Fibroblast of the aortic adventitia (primary cell): ENCODE data around the gene KLF4. TPM values are rescaled to one million over a fixed set of nuclear protein-coding genes. Genes with fewer than 3 reads are reported as not detected.
"Not testable (repeated sequence)": the region's sequence is repeated elsewhere in the genome, so short reads cannot be mapped to it uniquely, and the experiment has no call there.

Source experiments
- DNase-seq: peaks from one replicate; pipeline ENCODE4 v3.0.0-alpha.2; 2010; ENCODE audit warnings: low read depth
- H3K4me3 ChIP-seq: 2 replicates; pipeline ENCODE4 v1.5.1; 2011; ENCODE audit warnings: low read depth, mild to moderate bottlenecking, control low read depth, low read length, moderate library complexity
- total RNA-seq: library from RNA; depleted of rRNA; stranded (reverse); fragments of >200 nt; gene quantifications from 2 replicates; pipeline ENCODE4 v1.2.3, GENCODE V29; 2012; ENCODE audit warnings: low replicate concordance
- TF ChIP-seq, protein P1 (sequence below): IDR thresholded peaks from 2 replicates; pipeline ENCODE4 v1.5.1; 2011; ENCODE audit warnings: mild to moderate bottlenecking, low read length, control low read depth, inconsistent platforms; ENCODE audit not compliant: insufficient read depth

The KLF4 gene
- total RNA-seq, 1 donor = 43.9 TPM

DNA sequence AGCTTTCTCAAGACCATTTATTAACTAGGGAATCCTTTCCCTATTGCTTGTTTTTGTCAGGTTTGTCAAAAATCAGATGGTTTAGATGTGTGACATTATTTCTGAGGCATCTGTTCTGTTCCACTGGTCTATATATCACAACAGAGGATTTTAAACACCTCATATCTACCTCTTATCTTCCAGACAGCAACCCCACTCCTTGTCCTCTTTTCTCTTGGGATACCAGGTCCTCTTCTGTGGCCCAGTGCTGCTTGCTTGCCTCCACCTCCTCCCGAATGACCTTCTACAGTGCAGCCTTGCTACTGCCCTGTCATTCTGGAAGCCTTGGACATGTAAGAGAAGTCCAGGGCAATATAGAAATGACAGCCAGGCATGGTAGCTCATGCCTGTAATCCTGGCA is 30.6 kb upstream of the KLF4 start:
- no peak for DNase-seq
- H3K4me3 ChIP-seq = no peak overlapping the region
- TF ChIP-seq, protein P1, sequence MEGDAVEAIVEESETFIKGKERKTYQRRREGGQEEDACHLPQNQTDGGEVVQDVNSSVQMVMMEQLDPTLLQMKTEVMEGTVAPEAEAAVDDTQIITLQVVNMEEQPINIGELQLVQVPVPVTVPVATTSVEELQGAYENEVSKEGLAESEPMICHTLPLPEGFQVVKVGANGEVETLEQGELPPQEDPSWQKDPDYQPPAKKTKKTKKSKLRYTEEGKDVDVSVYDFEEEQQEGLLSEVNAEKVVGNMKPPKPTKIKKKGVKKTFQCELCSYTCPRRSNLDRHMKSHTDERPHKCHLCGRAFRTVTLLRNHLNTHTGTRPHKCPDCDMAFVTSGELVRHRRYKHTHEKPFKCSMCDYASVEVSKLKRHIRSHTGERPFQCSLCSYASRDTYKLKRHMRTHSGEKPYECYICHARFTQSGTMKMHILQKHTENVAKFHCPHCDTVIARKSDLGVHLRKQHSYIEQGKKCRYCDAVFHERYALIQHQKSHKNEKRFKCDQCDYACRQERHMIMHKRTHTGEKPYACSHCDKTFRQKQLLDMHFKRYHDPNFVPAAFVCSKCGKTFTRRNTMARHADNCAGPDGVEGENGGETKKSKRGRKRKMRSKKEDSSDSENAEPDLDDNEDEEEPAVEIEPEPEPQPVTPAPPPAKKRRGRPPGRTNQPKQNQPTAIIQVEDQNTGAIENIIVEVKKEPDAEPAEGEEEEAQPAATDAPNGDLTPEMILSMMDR = no peak

DNA sequence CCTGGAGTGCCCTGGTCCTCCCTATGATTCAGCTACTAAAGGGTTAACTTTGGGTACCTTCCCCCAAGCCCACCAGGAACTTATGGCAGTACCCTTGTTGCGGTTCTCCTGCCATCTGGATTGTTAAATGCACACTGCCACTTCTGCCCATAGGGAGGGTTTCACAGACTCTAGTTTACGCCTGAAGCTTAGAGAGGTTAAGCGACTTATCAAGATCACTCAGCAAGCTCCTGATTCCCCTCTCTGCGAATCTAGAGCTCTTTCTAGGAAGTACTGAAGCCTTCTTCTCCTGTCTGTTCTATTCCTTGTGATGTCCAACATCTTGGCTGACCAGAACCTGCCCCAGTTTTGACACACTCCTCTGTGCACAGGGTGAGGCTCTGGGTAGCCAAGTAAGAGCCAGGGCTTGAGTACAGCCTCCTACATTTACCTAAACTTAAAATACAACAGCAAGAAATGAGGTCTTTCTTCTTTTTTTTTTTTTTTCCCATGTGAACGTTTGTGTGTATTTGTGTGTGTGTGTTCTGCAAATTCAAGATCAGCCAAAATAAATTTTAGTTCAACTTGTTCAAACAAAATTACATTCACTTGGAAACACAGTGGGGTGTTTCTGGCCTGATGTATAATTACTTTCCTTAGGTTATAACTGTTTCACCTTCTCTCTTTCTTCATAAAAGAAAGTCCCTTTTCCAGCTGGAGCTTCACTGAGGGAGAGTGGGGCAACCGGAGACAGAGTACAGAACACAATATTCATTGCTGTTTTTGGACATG is 28.7 kb upstream of the KLF4 start:
- no peak overlapping the region for H3K4me3 ChIP-seq
- DNase-seq = no peak
- TF ChIP-seq, protein P1 = no peak

DNA sequence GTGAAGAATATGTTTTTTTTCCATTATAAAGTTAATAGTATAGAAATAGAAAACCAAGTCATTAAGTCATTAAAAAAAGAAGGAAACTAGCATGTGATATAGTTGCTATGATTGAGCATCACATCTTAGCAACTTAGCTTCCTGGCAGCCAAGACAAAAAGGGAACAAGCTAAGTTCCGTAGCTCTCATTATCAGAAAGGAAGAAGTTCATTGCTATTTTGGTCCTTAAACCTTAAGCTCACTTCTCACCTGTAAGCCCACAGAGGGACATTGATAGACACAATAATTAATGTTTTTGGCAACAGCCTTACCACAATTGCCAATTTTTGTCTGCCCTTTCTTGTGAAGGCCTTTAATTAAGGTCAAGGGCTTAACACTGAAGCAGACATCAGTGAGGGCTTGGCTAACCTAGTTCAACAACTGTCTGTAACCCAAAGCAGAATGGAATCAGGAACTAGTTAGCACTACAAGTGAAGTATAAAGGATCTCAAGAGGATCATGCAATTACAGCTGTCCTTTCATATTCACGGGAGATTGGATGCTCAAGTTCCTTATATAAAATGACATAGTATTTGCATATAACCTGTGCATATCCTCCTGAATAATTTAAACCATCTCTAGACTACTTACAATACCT is 24.0 kb upstream of the KLF4 start:
- TF ChIP-seq, protein P1 = no peak
- no peak for DNase-seq
- H3K4me3 ChIP-seq = no peak overlapping the region

DNA sequence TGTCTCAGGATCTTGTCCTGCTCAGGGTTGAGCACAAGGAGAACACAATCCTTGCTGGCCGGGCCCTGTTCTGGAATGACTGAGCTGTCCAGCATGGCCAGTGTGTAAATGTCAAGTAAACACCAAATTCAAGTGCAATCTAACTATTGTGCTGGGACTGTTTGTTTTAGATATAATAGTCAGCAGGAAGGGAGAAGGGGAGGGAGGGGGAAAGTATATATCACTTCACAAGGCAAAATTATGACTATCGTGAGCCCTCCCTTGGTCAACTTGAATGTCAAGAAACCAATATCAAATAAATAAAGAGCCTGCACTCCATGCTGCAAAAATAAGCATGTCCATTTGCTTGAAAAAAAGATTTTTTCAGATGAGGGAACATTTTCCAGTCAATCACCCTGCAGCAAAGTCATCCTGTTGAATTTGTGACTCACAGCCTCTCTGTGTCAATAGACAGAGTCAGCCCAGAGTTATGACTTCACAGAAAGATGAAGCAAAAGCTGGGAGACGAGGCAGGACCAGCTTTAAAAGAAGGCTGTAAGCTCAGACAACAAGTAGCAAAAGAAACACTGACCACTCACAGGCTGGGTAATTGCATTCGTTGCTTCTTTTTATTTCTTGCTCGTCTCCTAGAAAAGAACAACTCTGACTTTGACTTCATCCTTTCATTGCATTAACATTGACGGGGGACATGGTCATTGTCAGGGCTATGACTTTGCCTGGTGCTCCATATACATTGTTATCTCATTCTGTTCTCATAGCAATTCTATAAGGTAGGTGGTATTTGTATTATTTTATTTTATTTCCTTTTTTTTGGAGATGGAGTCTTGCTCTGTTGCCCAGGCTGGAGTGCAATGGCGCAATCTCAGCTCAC is 15.3 kb upstream of the KLF4 start:
- TF ChIP-seq, protein P1 = no peak
- peak; percentile 89 for DNase-seq
- no peak overlapping the region for H3K4me3 ChIP-seq

DNA sequence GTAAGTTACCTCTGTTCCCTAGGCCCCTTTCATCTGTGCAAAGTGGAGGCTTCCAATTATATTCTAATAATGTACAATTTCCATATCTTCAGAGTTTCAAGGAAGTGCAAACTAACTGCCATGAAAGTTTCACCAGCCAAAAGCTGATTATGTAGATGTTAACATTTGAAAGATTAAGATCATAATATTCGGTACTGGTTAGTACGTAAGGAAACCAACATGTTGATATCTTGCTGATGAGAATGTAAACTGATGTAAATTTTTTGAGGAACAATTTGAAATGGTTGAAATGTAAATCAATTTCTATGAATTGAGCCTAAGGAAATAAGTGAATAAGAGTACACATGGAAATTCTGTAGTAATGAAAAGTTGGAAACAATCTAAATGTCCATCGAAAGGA is 12.9 kb upstream of the KLF4 start:
- DNase-seq = no peak
- TF ChIP-seq, protein P1 = no peak

DNA sequence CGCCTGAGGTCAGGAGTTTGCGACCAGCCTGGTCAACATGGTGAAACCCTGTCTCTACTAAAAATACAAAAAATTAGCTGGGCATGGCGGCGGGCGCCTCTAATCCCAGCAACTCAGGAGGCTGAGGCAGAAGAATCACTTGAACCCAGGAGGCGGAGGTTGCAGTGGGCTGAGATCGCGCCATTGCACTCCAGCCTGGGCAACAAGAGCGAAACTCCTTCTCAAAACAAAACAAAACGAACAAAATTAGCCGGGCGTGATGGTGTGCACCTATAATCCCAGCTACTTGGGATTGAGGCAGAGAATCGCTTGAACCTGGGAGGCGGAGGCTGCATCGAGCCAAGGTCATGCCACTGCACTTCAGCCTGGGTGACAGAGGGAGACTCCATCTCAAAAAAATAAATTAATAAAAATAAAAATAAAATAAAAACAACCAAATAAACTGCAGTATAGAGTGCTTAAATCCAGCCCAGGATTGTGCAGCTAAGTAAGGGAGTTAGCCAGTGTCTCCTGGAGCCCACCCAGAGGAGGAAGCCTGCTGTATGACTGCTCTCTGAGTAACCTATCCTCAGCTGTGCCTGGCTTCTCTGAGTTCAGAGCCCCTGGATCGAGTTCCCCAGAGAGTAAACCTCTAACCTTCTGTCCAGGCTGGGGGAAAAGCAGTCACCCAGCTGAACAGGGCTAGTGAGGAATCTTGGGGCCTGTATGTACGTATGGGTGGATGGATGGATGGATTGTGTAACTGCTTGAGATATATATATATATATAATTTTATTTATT is 11.0 kb upstream of the KLF4 start:
- DNase-seq = peak; percentile 71
- not testable (repeated sequence) for H3K4me3 ChIP-seq

More for the DNA sequence above, 12.9 kb upstream of the KLF4 start:
- H3K4me3 ChIP-seq = no peak overlapping the region
